Panc1 (cell line): Measurements from ENCODE around the gene ZFPL1. TPM values are rescaled to one million over a fixed set of nuclear protein-coding genes. Genes with fewer than 3 reads are reported as not detected.

Source experiments
- ATAC-seq: fragments of 200-7000 bp; cut with Tn5 transposase; 2 replicates; pipeline ENCODE4 v1.9.1; 2020; ENCODE audit warnings: mild to moderate bottlenecking, moderate library complexity
- BruUV-seq: library from RNA; stranded (reverse); fragments of 400-500 nt; replicated peaks from 2 replicates; lab custom pipeline; 2021; lab: Mats Ljungman, UMichigan
- CTCF ChIA-PET: fragments of 300-600 bp; sonication (Branson Sonifier 250); formaldehyde crosslinking; loops from one replicate; lab custom pipeline; 2022; ENCODE audit warnings: antibody characterized with exemption; lab: Charles Lee
- POLR2A ChIA-PET: fragments of 300-600 bp; sonication (Branson Sonifier 250); formaldehyde crosslinking; loops from one replicate; lab custom pipeline; 2022; ENCODE audit warnings: antibody characterized with exemption; lab: Charles Lee
- DNase-seq: peaks from one replicate; pipeline ENCODE4 v3.0.0-alpha.2; 2010; ENCODE audit warnings: low read depth, low spot score
- H3K27ac ChIP-seq: 2 replicates; pipeline ENCODE4 v1.5.1; 2011; ENCODE audit warnings: mild to moderate bottlenecking, low read length, inconsistent platforms
- H3K27me3 ChIP-seq: fragments of 200-500 bp; sonication (Bioruptor generic); 2 replicates; pipeline ENCODE4 v1.6.0; 2014; ENCODE audit warnings: low read length, inconsistent platforms; ENCODE audit not compliant: control insufficient read depth, insufficient read depth
- H3K36me3 ChIP-seq: fragments of 200-500 bp; sonication (Bioruptor generic); 2 replicates; pipeline ENCODE4 v1.5.1; 2014; ENCODE audit warnings: inconsistent platforms, mild to moderate bottlenecking, low read length, moderate library complexity; ENCODE audit not compliant: control insufficient read depth, insufficient read depth
- H3K4me1 ChIP-seq: 2 replicates; pipeline ENCODE4 v1.5.1; 2011; ENCODE audit warnings: inconsistent platforms, mild to moderate bottlenecking, low read length, moderate library complexity; ENCODE audit not compliant: control insufficient read depth, insufficient read depth
- H3K4me3 ChIP-seq, 2 experiments: 2 replicates each; pipeline ENCODE4 v1.5.1; 2011 to 2012; ENCODE audit warnings: low read depth in 2 of 2, low read length in 2 of 2, mild to moderate bottlenecking in 2 of 2, inconsistent platforms in 1 of 2, moderate library complexity in 1 of 2
- H3K9me3 ChIP-seq: fragments of 200-500 bp; sonication (Bioruptor generic); 2 replicates; pipeline ENCODE4 v1.5.1; 2014; ENCODE audit warnings: low read depth, mild to moderate bottlenecking, inconsistent platforms, low read length, moderate library complexity; ENCODE audit not compliant: control insufficient read depth, insufficient read depth
- POLR2AphosphoS5 ChIP-seq: IDR thresholded peaks from 2 replicates; pipeline ENCODE4 v1.6.1; 2012; ENCODE audit warnings: mild to moderate bottlenecking, low read depth, low read length, moderate library complexity
- REST ChIP-seq, 2 experiments: IDR thresholded peaks; 2 replicates each; pipeline ENCODE4 v1.6.1; 2011 to 2012; ENCODE audit warnings: low read depth in 2 of 2, control low read depth in 1 of 2, low read length in 1 of 2, mild to moderate bottlenecking in 1 of 2, moderate library complexity in 1 of 2; ENCODE audit not compliant: insufficient read depth in 1 of 2
- SIN3A ChIP-seq: IDR thresholded peaks from 2 replicates; pipeline ENCODE4 v1.6.1; 2012; ENCODE audit warnings: low read depth, mild to moderate bottlenecking, low read length, moderate library complexity, borderline replicate concordance; ENCODE audit not compliant: insufficient read depth
- TCF7L2 ChIP-seq: IDR thresholded peaks from 2 replicates; pipeline ENCODE4 v1.6.1; 2011; ENCODE audit warnings: mild to moderate bottlenecking, low read depth, low read length, inconsistent platforms
- in situ Hi-C: cut with HindIII; loops from 2 replicates; pipeline ENCODE4 v1.10.0; 2016; ENCODE audit warnings: low sequenced_read_pairs, low pct_unique_long_range_greater_than_20kb
- intact Hi-C: fragments of 100-400 bp; cut with micrococcal nuclease; formaldehyde crosslinking; loops from one replicate; pipeline ENCODE4 v1.10.0; 2022; ENCODE audit not compliant: unreplicated experiment
- total RNA-seq: library from RNA; stranded (reverse); gene quantifications from one replicate; pipeline ENCODE4 v1.2.1, GENCODE V29; 2021; ENCODE audit not compliant: unreplicated experiment
- TF ChIP-seq, protein P1 (sequence below): fragments of 450-650 bp; IDR thresholded peaks from 2 replicates; pipeline ENCODE4 v1.5.1; 2017; ENCODE audit warnings: mild to moderate bottlenecking

ZFPL1 gene
- total RNA-seq, 1 experiment from 2014 or later = 68.4 TPM

- intact Hi-C loops = no loop called here
- no peaks in the 10 kb centered on the region for H3K9me3 ChIP-seq
- ATAC-seq (no peak), DNase-seq (no peak)
- ChIA-PET CTCF (no interaction called here), POLR2A (no interaction called here)
- in situ Hi-C loops = no loop called here
- H3K27me3 ChIP-seq = no peaks in the 10 kb centered on the region
- BruUV-seq = no TSS peak
- no peak for TF ChIP-seq POLR2AphosphoS5
- no peak overlapping the region for H3K4me3 ChIP-seq
- peaks cover 16% of the 10 kb centered on the region for H3K4me1 ChIP-seq
- H3K27ac ChIP-seq = peak overlapping the region; percentile 45
- H3K36me3 ChIP-seq = no peaks in the 10 kb centered on the region
Observed at GRCh38 chr11:65042891-65043290, 41.1 kb upstream of the ZFPL1 start.

GRCh38 chr11:65043881-65044501 is 40.0 kb upstream of the ZFPL1 start:
- no peaks in the 10 kb centered on the region for H3K36me3 ChIP-seq
- POLR2A ChIA-PET = no interaction called here
- H3K27me3 ChIP-seq = no peaks in the 10 kb centered on the region
- intact Hi-C loops = no loop called here
- DNase-seq (no peak), ATAC-seq (no peak)
- no peaks in the 10 kb centered on the region for H3K9me3 ChIP-seq
- H3K4me3 ChIP-seq = no peak overlapping the region
- no peak overlapping the region for H3K27ac ChIP-seq
- CTCF ChIA-PET = interaction anchor here (0.6 kb wide), 1 partner anchor 22 kb away, joined by 5 read pairs; no protein-coding TSS in a partner anchor
- H3K4me1 ChIP-seq = peaks cover 16% of the 10 kb centered on the region
- no TSS peak for BruUV-seq
- TF ChIP-seq POLR2AphosphoS5 (no peak), SIN3A (no peak), TCF7L2 (no peak), REST (IDR thresholded peaks at IDR 0.05; ENCODE audit: insufficient read depth in 1 of 2, low read depth in 2 of 2, low read length in 1 of 2) (no peak)
- TF ChIP-seq, protein P1, sequence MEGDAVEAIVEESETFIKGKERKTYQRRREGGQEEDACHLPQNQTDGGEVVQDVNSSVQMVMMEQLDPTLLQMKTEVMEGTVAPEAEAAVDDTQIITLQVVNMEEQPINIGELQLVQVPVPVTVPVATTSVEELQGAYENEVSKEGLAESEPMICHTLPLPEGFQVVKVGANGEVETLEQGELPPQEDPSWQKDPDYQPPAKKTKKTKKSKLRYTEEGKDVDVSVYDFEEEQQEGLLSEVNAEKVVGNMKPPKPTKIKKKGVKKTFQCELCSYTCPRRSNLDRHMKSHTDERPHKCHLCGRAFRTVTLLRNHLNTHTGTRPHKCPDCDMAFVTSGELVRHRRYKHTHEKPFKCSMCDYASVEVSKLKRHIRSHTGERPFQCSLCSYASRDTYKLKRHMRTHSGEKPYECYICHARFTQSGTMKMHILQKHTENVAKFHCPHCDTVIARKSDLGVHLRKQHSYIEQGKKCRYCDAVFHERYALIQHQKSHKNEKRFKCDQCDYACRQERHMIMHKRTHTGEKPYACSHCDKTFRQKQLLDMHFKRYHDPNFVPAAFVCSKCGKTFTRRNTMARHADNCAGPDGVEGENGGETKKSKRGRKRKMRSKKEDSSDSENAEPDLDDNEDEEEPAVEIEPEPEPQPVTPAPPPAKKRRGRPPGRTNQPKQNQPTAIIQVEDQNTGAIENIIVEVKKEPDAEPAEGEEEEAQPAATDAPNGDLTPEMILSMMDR = no peak
- in situ Hi-C loops = no loop called here

DNA sequence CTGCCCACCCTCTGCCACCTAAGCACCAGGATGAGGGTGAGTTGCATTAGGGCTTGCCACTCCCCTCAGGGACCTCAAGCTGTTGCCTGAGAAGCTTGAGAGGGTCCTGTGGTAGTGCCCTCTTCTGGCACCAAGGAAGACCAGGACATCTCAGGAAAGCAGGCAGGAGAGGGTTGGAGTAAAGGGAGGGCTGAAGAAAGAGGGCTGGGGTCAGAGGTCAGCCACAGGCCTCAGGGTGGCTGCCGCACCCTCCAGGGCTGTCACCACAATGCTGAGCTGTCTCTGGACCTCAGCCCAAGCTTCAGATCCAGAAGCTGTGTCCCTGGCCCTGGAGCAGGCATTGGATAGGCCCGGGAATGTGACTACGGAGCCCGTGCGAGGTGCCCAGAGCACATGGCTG is 39.0 kb upstream of the ZFPL1 start:
- Histone ChIP-seq H3K4me1 (peaks cover 16% of the 10 kb centered on the region), H3K9me3 (no peaks in the 10 kb centered on the region), H3K27me3 (no peaks in the 10 kb centered on the region), H3K4me3 (no peak overlapping the region), H3K36me3 (no peaks in the 10 kb centered on the region), H3K27ac (no peak overlapping the region)
- no peak for ATAC-seq
- DNase-seq = no peak
- ChIA-PET POLR2A (no interaction called here), CTCF (no interaction called here)
- TF ChIP-seq REST (IDR thresholded peaks at IDR 0.05; ENCODE audit: insufficient read depth in 1 of 2, low read depth in 2 of 2, low read length in 1 of 2) (no peak), POLR2AphosphoS5 (no peak), TCF7L2 (no peak), SIN3A (no peak)
- TF ChIP-seq, protein P1 = no peak
- intact Hi-C loops = no loop called here
- BruUV-seq = no TSS peak
- in situ Hi-C loops = no loop called here
